CD14-positive monocyte (primary cell): ENCODE results near the gene SYNRG. TPM values are rescaled to one million over a fixed set of nuclear protein-coding genes. Genes with fewer than 3 reads are reported as not detected.

Source experiments
- DNase-seq, 3 donors: peaks; one replicate each; pipeline ENCODE4 v3.0.0-alpha.2; 2011 to 2022
- H2AFZ ChIP-seq: 2 replicates; pipeline ENCODE4 v1.6.0; 2012; ENCODE audit warnings: mild to moderate bottlenecking, low read depth, low read length, inconsistent platforms; ENCODE audit not compliant: insufficient read depth, poor library complexity, severe bottlenecking
- H3K27ac ChIP-seq, 2 donors: 1 replicate in 1 of 2; 2 replicates in 1 of 2; pipeline ENCODE4 v1.5.1; 2012 to 2013; ENCODE audit warnings: low read length in 2 of 2, control low read depth in 1 of 2, inconsistent platforms in 1 of 2, low read depth in 1 of 2, mild to moderate bottlenecking in 1 of 2
- H3K27me3 ChIP-seq, 2 donors: one replicate each; pipeline versions ENCODE4 v1.6.0 to v1.6.1; 2011 to 2013; ENCODE audit warnings: low read length in 2 of 2; ENCODE audit not compliant: control insufficient read depth in 2 of 2, insufficient read depth in 2 of 2
- H3K36me3 ChIP-seq, 2 donors: replicated peaks in 1 of 2; 1 replicate in 1 of 2; 2 replicates in 1 of 2; pipeline versions ENCODE4 v1.5.1 to v1.6.1; 2012 to 2013; ENCODE audit warnings: low read length in 2 of 2, control low read depth in 1 of 2, inconsistent platforms in 1 of 2, mild to moderate bottlenecking in 1 of 2; ENCODE audit not compliant: insufficient read depth in 2 of 2, control insufficient read depth in 1 of 2
- H3K4me1 ChIP-seq, 2 donors: 1 replicate in 1 of 2; 2 replicates in 1 of 2; pipeline versions ENCODE4 v1.5.1 to v1.6.1; 2012 to 2013; ENCODE audit warnings: low read length in 2 of 2, control low read depth in 1 of 2, inconsistent platforms in 1 of 2, mild to moderate bottlenecking in 1 of 2, moderate library complexity in 1 of 2; ENCODE audit not compliant: insufficient read depth in 2 of 2, control insufficient read depth in 1 of 2
- H3K4me2 ChIP-seq: replicated peaks from 2 replicates; pipeline ENCODE3; 2012; ENCODE audit warnings: low read length, moderate library complexity, mild to moderate bottlenecking; ENCODE audit not compliant: poor library complexity, severe bottlenecking; ENCODE audit errors: extremely low read depth
- H3K4me3 ChIP-seq, 3 experiments: fragments of 200-600 bp in 1 of 3; sonication (generic) in 1 of 3; replicated peaks in 1 of 3; 1 replicate in 2 of 3; 2 replicates in 1 of 3; pipeline ENCODE4 v1.5.1; 2011 to 2013; ENCODE audit warnings: low read length in 3 of 3, mild to moderate bottlenecking in 3 of 3, control low read depth in 2 of 3, low read depth in 2 of 3, inconsistent platforms in 1 of 3, moderate library complexity in 1 of 3
- H3K79me2 ChIP-seq: 2 replicates; pipeline ENCODE4 v1.6.0; 2012; ENCODE audit warnings: mild to moderate bottlenecking, control low read depth, inconsistent platforms, low read length, moderate library complexity; ENCODE audit not compliant: insufficient read depth
- H3K9ac ChIP-seq: 2 replicates; pipeline ENCODE4 v1.6.0; 2017; ENCODE audit warnings: low read length, mild to moderate bottlenecking; ENCODE audit not compliant: insufficient read depth, poor library complexity, severe bottlenecking
- H3K9me3 ChIP-seq, 2 donors: replicated peaks in 1 of 2; 1 replicate in 1 of 2; 2 replicates in 1 of 2; pipeline versions ENCODE4 v1.5.1 to v1.6.1; 2012 to 2013; ENCODE audit warnings: low read length in 2 of 2, control low read depth in 1 of 2; ENCODE audit not compliant: control insufficient read depth in 1 of 2, insufficient read depth in 1 of 2
- H4K20me1 ChIP-seq: 2 replicates; pipeline ENCODE4 v1.6.0; 2012; ENCODE audit warnings: mild to moderate bottlenecking, low read length, control low read depth, moderate library complexity; ENCODE audit not compliant: insufficient read depth
- H3K27ac Mint-ChIP-seq, 7 donors: one replicate each; pipeline ENCODE4 v1.8.0; 2020; ENCODE audit warnings: mild to moderate bottlenecking in 7 of 7, mixed read lengths in 7 of 7, moderate library complexity in 6 of 7, inconsistent platforms in 2 of 7
- H3K27me3 Mint-ChIP-seq, 3 donors: one replicate each; pipeline ENCODE4 v1.8.0; 2021 to 2022; ENCODE audit warnings: low read depth in 3 of 3, mild to moderate bottlenecking in 3 of 3, mixed read lengths in 3 of 3, moderate library complexity in 3 of 3, inconsistent platforms in 1 of 3
- H3K36me3 Mint-ChIP-seq, 2 donors: one replicate each; pipeline ENCODE4 v1.8.0; 2020; ENCODE audit warnings: mixed read lengths in 2 of 2, inconsistent platforms in 1 of 2, mild to moderate bottlenecking in 1 of 2
- H3K4me1 Mint-ChIP-seq: one replicate; pipeline ENCODE4 v1.8.0; 2020; ENCODE audit warnings: mild to moderate bottlenecking, mixed read lengths
- H3K4me3 Mint-ChIP-seq, 2 donors: one replicate each; pipeline ENCODE4 v1.8.0; 2020; ENCODE audit warnings: mild to moderate bottlenecking in 2 of 2, mixed read lengths in 2 of 2, moderate library complexity in 1 of 2
- H3K9me3 Mint-ChIP-seq, 7 donors: one replicate each; pipeline ENCODE4 v1.8.0; 2020 to 2022; ENCODE audit warnings: mixed read lengths in 7 of 7, mild to moderate bottlenecking in 6 of 7, moderate library complexity in 6 of 7, inconsistent platforms in 2 of 7
- WGBS: methylation state at CpG from one replicate; pipeline ENCODE4 v1.1.5; 2013; ENCODE audit warnings: missing lambda C conversion rate; ENCODE audit not compliant: insufficient coverage; 5-methylcytosine and 5-hydroxymethylcytosine counted together
- intact Hi-C, 2 donors: fragments of 100-400 bp; cut with micrococcal nuclease; formaldehyde crosslinking; loops; one replicate each; pipeline versions ENCODE4 v1.15.0 to v1.15.1; 2023
- polyA plus RNA-seq, 3 donors: library from polyadenylated mRNA; depleted of rRNA in 1 of 3; unstranded in 2 of 3; stranded (reverse) in 1 of 3; fragments of 300-500 nt in 2 of 3; fragments of >200 nt in 1 of 3; fragmentation: Illumina TruSeq in 2 of 3; gene quantifications; 1 replicate in 2 of 3; 2 replicates in 1 of 3; pipeline ENCODE4 v1.2.3, GENCODE V29; 2012 to 2021
- TF ChIP-seq, protein P1 (sequence below): fragments of 200-600 bp; IDR thresholded peaks from one replicate; pipeline ENCODE4 v1.8.0; 2022; ENCODE audit warnings: antibody characterized with exemption, mild to moderate bottlenecking

The SYNRG gene
- polyA plus RNA-seq, 3 donors: 13.1 to 17.5 (median 16.9) TPM

- Histone ChIP-seq H3K27me3 (peaks cover 0 to 36% of the 10 kb centered on the region in 2 donors), H3K9me3 (no peaks in the 10 kb centered on the region), H3K4me1 (peaks cover 21 to 32% of the 10 kb centered on the region in 2 donors), H3K27ac (peak within 1 kb of the TSS in 1 of 2 donors; percentile 39), H3K9ac (peak within 1 kb of the TSS; percentile 69), H3K4me3 (peak within 1 kb of the TSS; percentile 65 to 83 (median 75)), H2AFZ (peak within 1 kb of the TSS; percentile 84), H3K79me2 (no peaks in the 10 kb centered on the region), H4K20me1 (no peaks in the 10 kb centered on the region), H3K36me3 (no peaks in the 10 kb centered on the region), H3K4me2 (peak within 1 kb of the TSS; percentile 95)
- peaks cover 0 to 4% of the 10 kb centered on the region in 2 donors for H3K36me3 Mint-ChIP-seq
- peak; percentile 23 to 30 (median 28) for DNase-seq
- peaks cover 23 to 37% (median 25%) of the 10 kb centered on the region in 3 donors for H3K27me3 Mint-ChIP-seq
- H3K4me1 Mint-ChIP-seq: peaks cover 31% of the 10 kb centered on the region
- peak within 1 kb of the TSS; percentile 96 to 97 for H3K4me3 Mint-ChIP-seq
- TF ChIP-seq, protein P1, sequence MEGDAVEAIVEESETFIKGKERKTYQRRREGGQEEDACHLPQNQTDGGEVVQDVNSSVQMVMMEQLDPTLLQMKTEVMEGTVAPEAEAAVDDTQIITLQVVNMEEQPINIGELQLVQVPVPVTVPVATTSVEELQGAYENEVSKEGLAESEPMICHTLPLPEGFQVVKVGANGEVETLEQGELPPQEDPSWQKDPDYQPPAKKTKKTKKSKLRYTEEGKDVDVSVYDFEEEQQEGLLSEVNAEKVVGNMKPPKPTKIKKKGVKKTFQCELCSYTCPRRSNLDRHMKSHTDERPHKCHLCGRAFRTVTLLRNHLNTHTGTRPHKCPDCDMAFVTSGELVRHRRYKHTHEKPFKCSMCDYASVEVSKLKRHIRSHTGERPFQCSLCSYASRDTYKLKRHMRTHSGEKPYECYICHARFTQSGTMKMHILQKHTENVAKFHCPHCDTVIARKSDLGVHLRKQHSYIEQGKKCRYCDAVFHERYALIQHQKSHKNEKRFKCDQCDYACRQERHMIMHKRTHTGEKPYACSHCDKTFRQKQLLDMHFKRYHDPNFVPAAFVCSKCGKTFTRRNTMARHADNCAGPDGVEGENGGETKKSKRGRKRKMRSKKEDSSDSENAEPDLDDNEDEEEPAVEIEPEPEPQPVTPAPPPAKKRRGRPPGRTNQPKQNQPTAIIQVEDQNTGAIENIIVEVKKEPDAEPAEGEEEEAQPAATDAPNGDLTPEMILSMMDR: no peak
- intact Hi-C loops: no loop called here
- peaks cover 0 to 7% (median 0%) of the 10 kb centered on the region in 7 donors for H3K9me3 Mint-ChIP-seq
- under 1% methylated on average over 77 of the region's 100 CpGs for WGBS
- peak within 1 kb of the TSS in 6 of 7 donors; percentile 46 to 86 (median 71) for H3K27ac Mint-ChIP-seq
Observed at GRCh38 chr17:37489197-37490001, 119.8 kb downstream of the SYNRG start, which contains the start of gene DUSP14. DUSP14 (plus strand) TSS chr17:37489891; CDS start chr17:37512273, 22,382 bp downstream.

DNA sequence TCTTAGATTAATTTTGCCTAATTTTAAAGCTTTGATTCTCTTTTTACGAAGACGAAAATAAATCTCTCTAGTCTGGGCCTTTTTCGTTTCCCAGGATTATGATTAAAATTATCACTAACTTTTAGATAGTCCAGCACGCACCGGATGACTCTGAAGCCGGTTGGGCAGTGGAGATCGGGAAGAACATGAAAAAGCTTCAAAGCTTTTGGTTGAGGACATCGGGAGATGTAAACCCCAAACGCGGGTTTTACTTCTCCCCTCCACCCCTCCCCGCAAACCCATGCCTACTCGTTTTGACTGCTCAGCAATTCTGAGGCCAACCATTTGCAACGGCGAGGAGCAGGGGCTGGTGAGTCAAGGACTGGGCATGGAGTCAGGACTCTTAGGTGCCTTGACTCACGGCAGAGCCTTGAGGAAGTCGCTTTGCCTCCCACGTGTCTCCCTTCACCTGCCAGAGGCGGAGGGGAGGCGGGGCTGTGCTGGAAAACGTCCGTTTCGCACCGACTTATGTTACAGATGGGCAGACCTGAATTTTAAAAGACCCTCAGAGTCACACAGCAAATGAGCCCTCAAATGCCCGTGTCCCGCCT is 120.5 kb downstream of the SYNRG start:
- H3K9me3 ChIP-seq: no peaks in the 10 kb centered on the region
- H2AFZ ChIP-seq: peak overlapping the region; percentile 81
- DNase-seq: peak; percentile 64 to 83 (median 69)
- H3K27me3 Mint-ChIP-seq: peaks cover 23 to 37% (median 25%) of the 10 kb centered on the region in 3 donors
- H3K9ac ChIP-seq: peak overlapping the region; percentile 69
- H3K36me3 Mint-ChIP-seq: peaks cover 0 to 4% of the 10 kb centered on the region in 2 donors
- peaks cover 21 to 32% of the 10 kb centered on the region in 2 donors for H3K4me1 ChIP-seq
- TF ChIP-seq, protein P1: no peak
- no peaks in the 10 kb centered on the region for H4K20me1 ChIP-seq
- intact Hi-C loops: no loop called here
- H3K4me2 ChIP-seq: peak overlapping the region; percentile 95
- H3K4me3 Mint-ChIP-seq: peak overlapping the region; percentile 87 to 94
- H3K27ac ChIP-seq: peak overlapping the region in 1 of 2 donors; percentile 39
- no peaks in the 10 kb centered on the region for H3K36me3 ChIP-seq
- peaks cover 0 to 7% (median 0%) of the 10 kb centered on the region in 7 donors for H3K9me3 Mint-ChIP-seq
- H3K4me3 ChIP-seq: peak overlapping the region; percentile 65 to 83 (median 75)
- peak overlapping the region in 6 of 7 donors; percentile 37 to 82 (median 76) for H3K27ac Mint-ChIP-seq
- peaks cover 29% of the 10 kb centered on the region for H3K4me1 Mint-ChIP-seq
- H3K27me3 ChIP-seq: peaks cover 0 to 36% of the 10 kb centered on the region in 2 donors
- 0% methylated on average over 15 of the region's 25 CpGs for WGBS
- H3K79me2 ChIP-seq: no peaks in the 10 kb centered on the region
